Hepatocyte (in vitro differentiated cells): ENCODE data around the gene PIEZO1.
"Not testable (repeated sequence)": the region's sequence is repeated elsewhere in the genome, so short reads cannot be mapped to it uniquely, and the experiment has no call there.

Source experiments
- EZH2 ChIP-seq: fragments of 200-600 bp; sonication (generic); IDR thresholded peaks from 2 replicates; pipeline ENCODE4 v1.6.1; 2016; ENCODE audit warnings: antibody characterized with exemption, mild to moderate bottlenecking, borderline replicate concordance
- TF ChIP-seq, protein P1 (sequence below): fragments of 200-600 bp; sonication (generic); IDR thresholded peaks from 2 replicates; pipeline ENCODE4 v1.5.1; 2016; ENCODE audit warnings: antibody characterized with exemption, mild to moderate bottlenecking; ENCODE audit not compliant: poor library complexity

DNA sequence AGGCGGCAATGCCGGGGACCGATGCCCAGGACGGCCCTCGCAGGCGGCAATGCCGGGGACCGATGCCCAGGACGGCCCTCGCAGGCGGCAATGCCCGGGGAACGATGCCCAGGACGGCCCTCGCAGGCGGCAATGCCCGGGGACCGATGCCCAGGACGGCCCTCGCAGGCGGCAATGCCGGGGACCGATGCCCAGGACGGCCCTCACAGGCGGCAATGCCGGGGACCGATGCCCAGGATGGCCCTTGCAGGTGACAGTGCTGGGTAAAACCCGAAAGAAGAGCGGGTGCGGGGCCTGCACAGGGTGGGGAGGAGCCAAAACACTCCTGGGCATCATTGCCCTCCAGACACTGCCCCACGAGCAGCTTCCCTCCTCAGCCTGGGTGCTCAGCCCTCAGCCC, 38.6 kb upstream of the PIEZO1 start:
- TF ChIP-seq, protein P1, sequence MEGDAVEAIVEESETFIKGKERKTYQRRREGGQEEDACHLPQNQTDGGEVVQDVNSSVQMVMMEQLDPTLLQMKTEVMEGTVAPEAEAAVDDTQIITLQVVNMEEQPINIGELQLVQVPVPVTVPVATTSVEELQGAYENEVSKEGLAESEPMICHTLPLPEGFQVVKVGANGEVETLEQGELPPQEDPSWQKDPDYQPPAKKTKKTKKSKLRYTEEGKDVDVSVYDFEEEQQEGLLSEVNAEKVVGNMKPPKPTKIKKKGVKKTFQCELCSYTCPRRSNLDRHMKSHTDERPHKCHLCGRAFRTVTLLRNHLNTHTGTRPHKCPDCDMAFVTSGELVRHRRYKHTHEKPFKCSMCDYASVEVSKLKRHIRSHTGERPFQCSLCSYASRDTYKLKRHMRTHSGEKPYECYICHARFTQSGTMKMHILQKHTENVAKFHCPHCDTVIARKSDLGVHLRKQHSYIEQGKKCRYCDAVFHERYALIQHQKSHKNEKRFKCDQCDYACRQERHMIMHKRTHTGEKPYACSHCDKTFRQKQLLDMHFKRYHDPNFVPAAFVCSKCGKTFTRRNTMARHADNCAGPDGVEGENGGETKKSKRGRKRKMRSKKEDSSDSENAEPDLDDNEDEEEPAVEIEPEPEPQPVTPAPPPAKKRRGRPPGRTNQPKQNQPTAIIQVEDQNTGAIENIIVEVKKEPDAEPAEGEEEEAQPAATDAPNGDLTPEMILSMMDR: not testable (repeated sequence)
- not testable (repeated sequence) for TF ChIP-seq EZH2
